HG03196 (cell line): ENCODE measurements around the gene STK17B.
A peak's percentile ranks its signal among the peaks of the same experiment; 100 is the strongest.
"Not testable (repeated sequence)": the region's sequence is repeated elsewhere in the genome, so short reads cannot be mapped to it uniquely, and the experiment has no call there.

Source experiments
- ATAC-seq: cut with Tn5 transposase; IDR thresholded peaks from one replicate; pipeline ENCODE4 v1.9.1; 2021; ENCODE audit not compliant: unreplicated experiment

The STK17B gene

DNA sequence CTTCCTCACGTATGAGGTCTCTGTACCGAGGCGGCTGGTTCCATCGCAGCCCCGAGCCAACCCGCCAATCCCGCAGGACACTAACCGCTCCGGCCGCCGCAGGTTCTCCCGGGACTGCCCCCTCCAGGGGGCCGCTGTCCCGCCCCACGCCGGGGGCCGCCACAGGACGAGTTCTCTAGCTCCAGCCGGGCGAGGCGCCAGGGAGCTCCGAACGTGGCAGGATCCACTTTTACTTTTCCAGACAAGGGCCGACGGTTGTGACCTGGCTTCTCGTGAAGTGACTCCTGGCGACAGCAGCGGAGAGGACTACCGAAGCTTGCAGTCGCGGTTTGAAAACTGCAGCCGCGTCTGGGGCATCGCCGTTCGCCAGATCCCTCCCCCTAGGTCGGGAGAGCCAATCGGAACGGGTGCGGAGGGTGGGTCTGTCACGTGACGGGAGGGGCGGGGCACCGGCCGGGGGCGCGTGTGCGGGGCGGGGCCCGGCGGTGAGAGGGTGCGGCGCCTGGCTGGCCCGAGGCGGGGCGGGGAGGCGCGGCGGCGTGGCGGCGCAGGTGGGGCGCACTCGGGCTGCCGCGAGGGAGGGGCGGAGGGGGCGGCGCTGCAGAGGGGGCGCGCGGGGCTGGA is at the start of gene STK17B:
TSS of gene STK17B (minus strand) at position 331 of the 624 bp plus-strand sequence. CDS start 8,195 bp downstream, outside the sequence.
- peak; percentile 46 for ATAC-seq

DNA sequence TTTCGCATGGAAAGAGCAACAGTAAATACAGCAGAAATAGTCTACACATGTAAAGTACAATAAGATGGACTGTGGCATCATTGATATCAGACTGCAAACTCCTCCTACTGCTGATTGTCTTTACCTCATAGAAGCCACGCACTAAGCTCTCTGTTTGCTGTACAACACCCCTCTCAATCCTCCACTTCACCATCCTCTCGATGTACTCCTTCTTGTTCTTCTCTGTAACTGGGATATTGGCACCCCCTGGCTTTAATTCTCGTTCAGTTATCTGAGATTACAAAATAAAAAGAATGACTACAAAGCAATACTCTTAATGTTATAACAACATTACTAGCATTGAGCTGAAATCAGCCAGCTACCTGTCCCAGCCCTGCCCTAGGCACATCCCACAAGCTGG is 49.3 kb upstream of the STK17B start:
- no peak for ATAC-seq

DNA sequence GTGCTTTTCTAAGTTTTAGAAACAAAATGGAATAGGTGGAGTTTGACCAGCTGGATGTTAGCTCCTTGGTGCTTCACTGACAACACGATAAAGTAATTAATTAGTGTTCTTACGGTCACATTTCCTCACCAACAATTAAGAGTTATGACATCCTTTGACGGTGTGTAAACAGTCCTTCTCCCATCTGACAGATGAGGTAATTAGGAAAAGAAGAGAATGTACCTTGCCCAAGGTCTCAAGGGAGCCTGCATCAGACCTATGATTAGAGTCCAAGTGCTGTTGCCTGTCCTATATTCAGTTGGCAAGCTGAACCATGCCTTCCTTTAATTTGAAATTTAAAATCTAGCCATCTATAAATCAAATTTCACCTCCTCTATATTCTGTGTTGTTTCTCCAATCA is 48.3 kb upstream of the STK17B start:
- no peak for ATAC-seq

DNA sequence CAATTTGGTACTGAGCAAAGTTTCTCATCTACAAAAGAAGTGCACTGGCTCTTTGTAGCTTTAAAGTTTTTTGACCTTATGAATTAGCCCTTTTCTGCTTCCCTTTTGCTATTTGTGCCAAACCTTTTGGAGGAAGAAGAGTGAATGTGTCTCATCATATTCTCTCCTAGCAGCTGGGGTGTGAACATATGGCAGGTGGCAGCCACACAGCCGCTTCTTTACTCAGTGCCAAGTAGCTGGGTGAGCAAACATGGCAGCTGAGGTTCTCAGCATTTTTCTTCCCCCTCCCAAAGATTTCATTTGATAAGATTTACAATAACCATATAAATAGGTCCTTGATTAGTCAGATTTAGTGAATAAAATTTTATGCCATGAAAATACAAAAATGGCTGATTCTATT is 46.7 kb upstream of the STK17B start:
- no peak for ATAC-seq

DNA sequence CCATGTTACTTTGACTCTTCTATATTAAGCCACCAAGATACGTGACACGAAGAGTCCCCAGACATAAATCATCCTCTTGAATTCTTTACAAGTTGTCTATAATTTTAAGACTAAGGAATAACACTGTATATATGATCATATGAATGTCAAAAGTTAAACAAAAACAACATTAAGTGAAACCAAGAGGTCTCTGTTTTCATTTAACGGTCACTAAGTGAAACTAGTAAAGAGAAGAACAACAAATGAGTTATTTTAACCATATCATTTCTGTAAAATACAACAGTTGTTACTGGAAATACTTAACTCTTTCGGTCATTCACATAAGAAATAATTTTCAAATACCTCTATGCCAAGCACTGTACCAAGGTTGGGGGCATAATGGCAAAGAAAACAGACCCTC is 45.7 kb upstream of the STK17B start:
- ATAC-seq = no peak

DNA sequence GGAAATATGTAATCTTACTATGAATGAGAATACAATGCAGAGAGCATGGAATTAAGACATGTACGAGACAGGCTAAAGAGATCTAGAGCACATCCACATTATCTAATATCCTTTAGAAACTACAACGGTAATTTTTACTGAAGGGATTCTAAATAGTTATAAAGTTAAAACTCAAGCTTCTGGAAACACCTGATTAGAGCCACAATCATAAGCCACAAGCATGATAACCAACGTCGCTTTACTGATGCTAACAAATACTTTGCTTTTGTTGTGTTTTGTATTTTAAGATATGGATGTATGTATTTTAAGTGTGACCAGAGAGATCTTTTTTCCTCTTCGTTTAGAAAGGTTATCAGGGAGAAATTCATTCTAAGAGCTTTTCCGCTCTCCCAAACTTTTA is 44.0 kb upstream of the STK17B start:
- no peak for ATAC-seq

DNA sequence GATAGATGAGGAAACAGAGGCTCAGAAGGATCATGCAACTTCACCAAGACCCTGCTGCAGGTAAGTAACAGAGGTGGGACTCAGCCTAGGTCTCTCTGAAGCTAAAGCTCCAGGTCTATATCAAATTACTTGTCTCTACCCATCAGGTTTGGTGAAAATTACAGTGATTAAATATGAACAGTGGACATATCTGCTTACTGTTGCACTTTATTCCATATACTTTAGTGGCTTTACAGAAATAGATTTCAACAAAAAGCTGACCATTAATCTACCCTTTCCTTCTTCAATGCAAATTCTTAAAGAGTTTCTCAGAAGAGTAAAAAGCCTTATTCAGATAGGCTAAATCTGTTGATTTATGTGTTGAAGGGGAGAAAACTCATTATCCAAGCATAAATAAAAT is 42.8 kb upstream of the STK17B start:
- ATAC-seq = no peak

DNA sequence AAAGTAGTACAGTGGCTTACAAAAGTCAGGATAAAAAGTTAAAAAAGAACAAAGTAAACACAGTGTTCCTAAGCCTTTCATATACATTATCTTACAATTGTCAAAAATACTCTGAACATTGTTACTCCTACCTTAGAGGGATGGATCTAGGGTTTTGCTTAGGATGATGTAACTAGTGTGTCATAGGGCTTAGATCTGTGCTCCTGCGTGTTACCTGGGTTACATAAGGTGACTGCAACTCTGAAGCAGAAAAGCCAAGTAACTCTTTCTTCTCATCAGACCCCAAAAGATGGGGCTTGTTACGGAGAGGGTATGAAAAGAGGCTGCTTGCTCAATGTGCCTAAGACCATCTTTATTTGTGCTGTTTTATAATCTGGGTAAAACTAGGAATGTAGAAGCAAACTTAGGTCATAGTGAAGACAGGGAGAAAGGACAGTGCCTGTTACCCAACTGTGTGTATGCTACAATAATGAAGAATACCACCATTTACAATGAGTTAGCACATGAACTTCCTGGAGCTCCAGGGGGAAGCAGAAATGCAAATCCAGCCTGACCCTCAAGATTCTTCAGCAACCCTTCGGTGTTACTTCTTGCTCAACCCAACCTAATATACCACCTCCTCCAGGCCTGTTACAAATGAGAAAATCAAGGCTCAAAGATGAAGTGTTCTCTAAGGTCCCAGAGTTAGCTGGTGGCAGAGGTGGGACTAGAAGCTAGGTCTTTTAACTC is 42.0 kb upstream of the STK17B start:
- ATAC-seq = no peak

DNA sequence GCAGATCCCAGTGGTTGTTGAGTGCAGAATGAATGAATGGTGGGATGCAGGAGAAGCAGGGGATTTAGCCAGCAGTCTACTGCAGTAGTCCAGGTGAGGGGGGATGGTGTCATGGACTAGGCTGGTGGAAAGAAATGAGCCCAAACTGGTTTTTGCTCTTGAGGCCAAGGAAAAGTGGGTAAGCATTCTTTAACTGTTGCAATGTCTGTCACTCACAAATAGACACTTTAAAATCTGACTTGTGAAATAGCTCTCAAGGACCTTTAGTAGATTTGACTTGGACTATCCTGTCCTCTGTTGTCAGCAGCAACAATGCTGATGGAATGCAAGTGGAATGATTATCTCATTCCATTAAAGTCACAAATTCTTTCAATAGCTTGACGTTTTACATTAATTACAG is 37.5 kb upstream of the STK17B start:
- no peak for ATAC-seq

DNA sequence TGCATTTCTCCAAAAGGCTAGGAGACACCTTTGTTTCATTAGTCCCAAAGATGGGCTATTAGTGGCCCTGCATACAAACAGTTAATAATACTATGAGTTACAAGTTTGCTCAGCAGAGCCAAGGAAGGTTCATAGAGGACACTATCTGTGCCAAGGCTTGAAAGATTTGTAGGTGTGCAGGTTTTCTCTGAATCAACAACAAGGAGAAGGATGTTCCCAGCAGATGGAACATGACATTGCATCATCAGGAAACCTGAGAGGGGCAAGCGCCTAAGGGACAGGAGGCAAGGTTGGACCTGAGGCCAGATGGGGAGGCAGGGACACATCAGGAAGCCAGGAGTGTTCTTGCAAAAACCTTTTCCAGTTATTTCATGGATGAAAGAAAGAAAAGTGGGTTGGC is 35.4 kb upstream of the STK17B start:
- ATAC-seq = no peak

DNA sequence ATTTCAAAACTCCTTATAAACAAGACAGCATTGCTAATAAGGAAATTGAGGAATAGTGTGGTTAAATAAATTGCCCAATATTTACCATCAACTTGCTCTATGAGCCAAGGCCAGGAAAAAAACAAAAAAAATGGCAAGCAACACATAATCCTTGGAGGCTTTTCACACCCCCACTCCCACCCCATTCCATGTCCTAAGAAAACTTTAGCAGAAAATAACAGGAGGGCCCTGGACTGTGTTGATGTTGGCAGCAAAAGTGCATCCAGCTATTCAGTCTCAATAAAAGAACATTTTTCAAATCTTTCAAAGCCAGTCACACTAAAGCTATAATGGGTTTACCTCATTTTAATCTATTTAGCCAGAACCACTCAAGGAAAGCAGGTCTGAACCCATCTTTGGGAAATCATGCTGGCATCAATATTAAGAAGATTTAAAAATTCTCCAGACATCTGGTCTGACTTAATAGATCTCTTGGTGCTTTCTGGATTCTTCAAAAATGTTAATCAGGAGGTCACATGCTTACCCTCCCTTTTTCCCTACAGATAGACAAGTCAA is 34.6 kb upstream of the STK17B start:
- no peak for ATAC-seq

DNA sequence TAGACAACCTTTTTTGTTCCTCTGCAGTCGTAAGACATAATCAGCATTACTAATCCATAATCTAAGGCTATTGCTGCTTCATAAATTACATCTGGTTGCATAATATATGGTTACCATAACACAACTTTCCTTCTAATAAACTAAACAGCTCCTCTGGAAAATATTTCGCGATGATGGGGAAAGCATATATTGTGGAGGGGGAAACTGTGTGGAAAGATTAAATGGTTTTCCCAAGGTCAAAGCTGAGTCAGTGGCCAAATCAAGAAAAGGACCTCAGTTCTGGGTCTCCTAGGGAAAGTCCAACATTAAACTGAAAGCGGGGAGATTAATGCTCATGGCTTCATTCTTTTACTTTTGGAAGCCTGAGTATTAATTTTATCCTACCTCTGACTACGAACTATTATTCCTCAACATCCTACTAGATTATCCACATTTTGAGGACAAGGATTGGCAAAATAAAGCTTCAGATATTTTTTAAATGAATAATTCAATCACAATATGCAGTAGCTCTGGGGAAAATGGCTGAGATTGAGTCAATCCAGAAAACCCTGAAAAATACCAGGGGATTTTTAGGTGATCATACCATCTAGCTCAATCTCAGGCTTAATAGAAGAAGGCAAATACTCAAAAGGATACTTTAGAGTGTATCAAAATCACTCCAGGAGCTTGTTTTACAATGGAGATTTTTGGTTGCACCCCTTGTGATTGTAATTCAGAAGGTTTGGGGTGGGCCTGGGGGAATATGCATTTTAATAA is 33.8 kb upstream of the STK17B start:
- ATAC-seq = no peak

DNA sequence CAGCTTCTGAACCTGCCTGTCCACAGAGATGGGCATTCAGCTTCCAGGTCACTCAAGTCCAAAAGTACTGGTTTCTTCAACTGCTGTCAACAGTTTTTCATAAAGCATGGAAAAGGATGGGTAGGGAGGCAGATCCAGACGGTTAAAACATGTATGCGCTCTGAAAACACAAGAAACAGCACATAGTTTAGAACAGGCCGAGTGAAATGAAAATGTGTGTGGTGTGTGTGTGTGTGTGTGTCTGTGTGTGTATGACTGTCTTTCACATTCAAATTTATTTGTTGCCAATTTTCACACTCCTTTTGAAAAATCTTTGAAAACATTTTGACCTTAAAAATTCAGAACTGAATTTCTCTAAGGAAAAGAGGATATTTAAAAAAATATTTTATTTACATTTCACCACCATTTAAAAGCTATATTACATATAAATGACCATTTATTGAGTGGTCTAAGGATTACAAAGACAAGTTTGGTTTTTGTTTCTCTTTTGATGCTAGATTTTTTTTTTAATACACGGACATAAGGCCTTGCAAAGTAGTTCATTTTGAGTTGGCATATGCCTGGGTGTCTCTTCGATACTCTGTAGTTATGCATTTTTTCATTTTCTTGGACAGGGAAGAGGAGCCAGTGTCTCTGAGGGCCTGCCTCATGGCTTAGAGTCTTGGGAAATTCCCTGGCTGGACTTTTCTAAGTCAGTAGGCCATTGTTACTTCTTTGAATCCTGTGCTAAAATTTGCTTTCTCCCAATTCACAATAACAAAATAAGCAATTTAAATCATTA is 30.0 kb upstream of the STK17B start:
- no peak for ATAC-seq

DNA sequence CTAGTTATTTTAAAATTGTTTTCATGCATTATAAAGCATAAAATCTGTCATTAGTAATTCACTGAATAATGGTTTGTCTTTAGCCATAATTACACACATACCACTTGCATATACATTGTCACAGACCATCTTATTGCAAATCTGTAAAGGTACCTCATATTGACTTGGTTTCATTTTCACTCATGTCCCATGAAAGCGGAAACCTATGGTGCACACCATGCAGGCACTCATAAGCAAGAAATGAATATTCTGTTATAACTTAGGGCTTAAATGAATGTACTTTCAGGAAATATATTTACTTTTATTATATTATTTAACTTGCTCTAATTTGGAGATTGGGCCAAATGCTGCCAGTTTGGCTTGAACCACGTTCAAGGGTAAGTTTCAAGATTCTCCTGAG is 29.2 kb upstream of the STK17B start:
- peak; percentile 99 for ATAC-seq

DNA sequence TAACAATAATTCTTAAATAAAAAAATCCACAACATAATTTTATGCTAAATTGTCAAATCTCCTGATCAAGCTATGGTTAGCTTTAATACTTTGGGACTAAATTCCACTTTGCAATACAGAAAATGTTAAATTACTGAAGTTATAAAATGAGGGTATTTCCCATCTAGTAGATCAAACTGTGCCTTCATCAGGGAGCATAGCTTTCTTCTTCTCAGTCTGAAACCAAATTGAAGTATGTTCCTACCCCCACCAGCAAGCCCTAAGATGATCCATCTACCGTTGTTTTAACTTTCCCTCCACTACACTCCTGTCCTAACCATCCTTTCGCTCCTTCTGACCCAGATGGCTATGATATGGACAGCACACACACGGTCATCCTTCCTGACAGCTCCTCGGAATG is 24.4 kb upstream of the STK17B start:
- no peak for ATAC-seq

DNA sequence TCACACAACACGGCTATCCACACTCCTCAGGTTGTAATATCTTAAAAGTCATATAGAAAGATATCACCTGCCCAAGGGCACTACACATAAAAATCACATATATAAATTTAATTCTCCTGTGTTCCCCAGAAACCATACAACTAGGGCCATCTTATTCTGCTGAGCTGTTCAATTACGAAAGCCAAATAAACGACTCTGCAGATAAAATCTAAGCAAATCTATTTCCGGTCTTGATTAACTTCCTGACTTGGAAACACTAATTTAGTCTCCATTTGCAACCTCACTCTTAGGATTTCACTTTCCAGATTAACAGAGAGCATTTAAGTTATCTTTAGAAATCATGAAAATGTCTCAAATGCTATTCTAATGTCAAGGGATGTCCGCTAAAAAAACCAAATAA is 23.9 kb upstream of the STK17B start:
- ATAC-seq = no peak

DNA sequence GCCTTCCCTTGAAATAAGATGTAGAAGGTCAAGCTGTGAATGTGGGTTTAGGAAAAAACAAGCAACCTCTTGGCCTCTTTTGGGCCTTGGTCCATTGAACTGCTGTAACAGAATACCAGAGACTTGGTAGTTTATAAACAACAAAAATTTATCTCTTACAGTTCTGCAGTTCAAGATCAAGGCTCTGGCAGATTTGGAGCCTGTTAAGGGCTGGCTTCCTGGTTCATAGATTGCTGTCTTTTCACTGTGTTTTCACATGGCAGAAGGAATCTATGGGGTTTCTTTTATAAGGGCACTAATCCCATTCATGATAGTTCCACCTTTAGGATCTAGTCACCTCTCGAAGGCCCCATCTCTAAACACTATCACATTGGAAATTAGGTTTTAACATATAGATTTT is 20.2 kb upstream of the STK17B start:
- ATAC-seq = no peak

DNA sequence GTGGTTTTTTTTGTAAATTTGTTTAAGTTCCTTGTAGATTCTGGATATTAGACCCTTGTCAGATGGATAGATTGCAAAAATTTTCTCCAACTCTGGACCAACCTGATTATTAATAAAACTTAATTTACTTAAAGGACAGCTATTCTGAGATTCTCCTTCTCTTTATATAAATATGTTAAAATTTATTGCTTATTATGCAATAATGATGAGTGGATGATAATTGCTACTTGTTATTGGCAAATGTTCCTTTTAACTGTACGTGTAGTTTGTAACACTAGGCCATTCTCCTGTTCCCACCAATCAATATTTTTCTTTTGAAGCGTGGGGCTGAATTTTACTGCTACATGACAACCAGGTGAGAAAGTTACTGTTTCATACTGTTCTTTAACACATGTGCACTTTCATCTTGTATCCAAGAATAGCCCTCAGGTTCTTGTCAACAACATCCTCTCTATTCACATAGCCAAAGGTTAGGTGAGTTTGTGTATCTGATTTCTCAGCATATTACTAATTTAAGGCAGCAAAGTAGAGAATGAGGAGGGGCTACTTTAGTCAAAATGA is 16.6 kb upstream of the STK17B start:
- ATAC-seq = no peak

DNA sequence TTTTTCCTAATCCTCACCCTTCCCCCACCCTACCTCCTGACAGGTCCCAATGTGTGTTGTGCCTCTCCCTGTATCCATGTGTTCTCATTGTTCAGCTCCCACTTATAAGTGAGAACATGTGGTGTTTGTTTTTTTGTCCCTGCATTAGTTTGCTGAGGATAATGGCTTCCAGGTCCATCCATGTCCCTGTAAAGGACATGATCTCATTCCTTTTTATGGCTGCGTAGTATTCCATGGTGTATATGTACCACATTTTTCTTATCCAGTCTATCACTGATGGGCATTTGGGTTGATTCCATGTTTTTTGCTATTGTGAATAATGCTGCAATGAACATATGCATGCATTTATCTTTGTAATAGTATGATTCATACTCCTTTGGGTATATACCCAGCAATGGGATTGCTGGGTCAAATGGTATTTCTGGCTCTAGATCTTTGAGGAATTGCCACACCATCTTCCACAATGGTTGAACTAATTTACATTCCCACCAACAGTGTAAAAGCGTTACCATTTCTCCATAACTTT is 15.9 kb upstream of the STK17B start:
- ATAC-seq = not testable (repeated sequence)

DNA sequence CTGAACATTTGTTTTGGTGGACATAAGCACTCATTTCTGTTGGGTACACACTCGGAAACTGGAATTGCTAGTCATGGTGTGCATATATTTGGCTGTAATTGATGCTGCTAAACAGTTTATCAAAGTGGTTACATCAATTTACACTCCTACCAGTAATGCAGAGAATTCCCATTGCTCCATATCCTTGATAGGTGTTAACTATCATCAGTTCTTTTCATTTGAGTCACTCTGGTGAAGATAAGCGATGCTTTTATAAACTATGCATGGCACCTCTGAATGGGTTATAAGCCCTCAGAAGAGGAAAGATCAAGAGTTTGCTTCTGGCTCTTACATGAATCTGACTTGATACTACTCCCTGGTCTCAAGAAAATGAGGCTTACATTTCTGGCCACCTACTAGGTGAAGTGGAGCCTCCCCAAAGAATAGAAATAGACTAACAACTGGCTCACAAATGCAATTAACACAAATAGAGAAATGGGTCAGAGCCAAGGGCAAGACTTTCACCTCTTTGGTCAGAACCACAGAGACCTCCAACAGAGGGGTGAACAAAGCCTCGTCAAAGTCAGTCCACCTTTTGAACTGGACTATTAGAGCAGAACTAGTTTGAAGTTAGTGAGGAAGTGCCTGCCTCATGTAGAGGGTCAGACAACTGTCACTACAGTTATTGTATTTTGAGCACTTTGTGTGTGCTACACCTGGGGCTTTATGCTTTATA is 15.0 kb upstream of the STK17B start:
- ATAC-seq = no peak
